HG02642 (cell line): ENCODE data around the gene TYSND1.
A peak's percentile ranks its signal among the peaks of the same experiment; 100 is the strongest.
"Not testable (repeated sequence)": the region's sequence is repeated elsewhere in the genome, so short reads cannot be mapped to it uniquely, and the experiment has no call there.

Experiments used
- ATAC-seq: cut with Tn5 transposase; IDR thresholded peaks from one replicate; pipeline ENCODE4 v1.9.1; 2021; ENCODE audit warnings: mild to moderate bottlenecking; ENCODE audit not compliant: unreplicated experiment, poor library complexity

Gene TYSND1

DNA sequence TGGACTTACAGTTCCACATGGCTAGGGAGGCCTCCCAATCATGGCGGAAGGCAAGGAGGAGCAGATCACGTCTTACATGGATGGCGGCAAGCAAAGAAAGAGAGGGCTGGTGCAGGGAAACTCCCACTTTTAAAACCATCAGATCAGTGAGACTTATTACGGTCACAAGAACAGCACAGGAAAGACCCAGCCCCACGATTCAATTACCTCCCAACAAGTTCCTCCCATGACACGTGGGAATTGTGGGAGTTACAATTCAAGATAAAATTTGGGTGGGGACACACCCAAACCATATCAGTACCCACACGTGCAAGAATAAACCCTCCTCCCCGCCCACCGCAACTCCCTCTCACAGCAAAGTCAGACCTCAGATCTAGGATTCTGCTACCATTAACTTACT, 9.4 kb downstream of the TYSND1 start:
- no peak for ATAC-seq

GRCh38 chr10:70135684-70136083, 10.8 kb downstream of the TYSND1 start:
- no peak for ATAC-seq

GRCh38 chr10:70135046-70135445, 11.5 kb downstream of the TYSND1 start:
- no peak for ATAC-seq

- ATAC-seq: peak; percentile 81
Observed at GRCh38 chr10:70132098-70133029, 14.1 kb downstream of the TYSND1 start, which contains the start of gene AIFM2. Gene AIFM2 (minus strand): TSS chr10:70132825. CDS start chr10:70124084, 8,741 bp downstream.

- ATAC-seq: no peak
Observed at GRCh38 chr10:70131560-70131937, 15.0 kb downstream of the TYSND1 start.

DNA sequence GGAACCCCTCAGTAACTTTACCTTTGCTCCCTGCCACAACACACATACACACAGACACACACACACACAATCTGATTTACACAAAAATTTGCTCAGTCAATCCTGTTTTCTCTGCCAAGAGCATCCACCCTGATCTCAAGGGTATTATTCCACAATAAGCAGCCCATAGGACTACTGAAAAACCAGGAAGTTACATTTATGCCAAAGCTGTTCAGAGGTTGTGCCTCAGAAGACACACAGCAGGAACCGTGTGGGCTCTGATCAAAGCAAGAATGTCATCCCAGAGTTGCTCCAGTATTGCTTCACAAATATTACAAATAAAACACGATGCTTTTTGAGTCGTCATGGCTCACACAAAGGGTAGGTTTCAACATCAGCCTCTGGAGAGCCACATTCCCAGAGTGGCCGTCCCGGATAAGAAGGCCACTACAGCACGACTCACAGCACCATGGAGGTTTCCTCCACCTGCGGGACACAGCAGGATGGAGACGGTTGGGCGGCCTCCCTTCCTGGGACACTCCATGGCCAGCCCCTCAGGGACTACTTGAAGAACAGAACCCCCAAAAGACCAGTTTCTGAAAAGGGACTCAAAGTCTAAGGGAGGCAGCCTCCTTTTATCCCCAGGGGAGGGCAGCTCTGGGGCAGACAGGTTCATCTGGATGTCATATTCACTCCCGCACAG, 15.5 kb downstream of the TYSND1 start:
- no peak for ATAC-seq

DNA sequence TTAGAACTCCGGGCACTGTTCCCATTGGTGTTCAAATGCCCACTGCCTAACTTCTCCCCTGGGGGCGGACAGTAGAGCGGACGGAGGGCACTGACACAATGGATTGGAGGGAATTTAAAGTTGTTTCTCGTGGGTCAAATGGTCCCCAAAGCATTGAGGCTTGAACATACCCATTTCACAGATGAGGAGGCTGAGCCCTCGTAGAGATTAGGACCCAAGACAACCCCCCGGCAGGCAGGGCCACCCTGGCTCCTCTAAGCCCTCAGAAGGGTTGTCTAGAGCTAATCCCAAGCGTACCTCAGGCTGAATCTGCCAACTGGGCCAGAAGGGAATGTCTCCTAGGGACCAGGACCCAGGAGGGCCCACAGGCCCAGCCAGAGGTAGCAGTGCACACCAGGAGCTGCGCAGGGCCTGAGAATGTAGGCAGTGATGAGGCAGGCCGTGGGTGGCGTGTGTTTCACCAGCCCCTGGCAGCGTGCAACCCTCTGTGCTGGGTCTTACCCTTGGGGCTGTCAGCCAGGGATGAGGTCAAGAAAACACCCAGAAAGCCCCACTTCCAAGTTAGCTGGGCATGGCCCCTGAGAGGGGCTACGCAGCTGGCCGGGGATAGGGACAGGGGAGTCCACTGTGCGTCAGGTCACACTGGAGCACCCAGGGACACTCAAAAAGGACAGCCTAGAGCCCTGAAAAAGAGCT, 19.7 kb downstream of the TYSND1 start:
- ATAC-seq: no peak

- no peak for ATAC-seq
Observed at GRCh38 chr10:70125918-70126552, 20.5 kb downstream of the TYSND1 start.

- no peak for ATAC-seq
Observed at GRCh38 chr10:70124918-70125317, 21.6 kb downstream of the TYSND1 start.

GRCh38 chr10:70124415-70124814, 22.1 kb downstream of the TYSND1 start:
- ATAC-seq: no peak

- ATAC-seq: no peak
Observed at GRCh38 chr10:70123817-70124216, 22.7 kb downstream of the TYSND1 start.

GRCh38 chr10:70123166-70123565, 23.3 kb downstream of the TYSND1 start:
- not testable (repeated sequence) for ATAC-seq

DNA sequence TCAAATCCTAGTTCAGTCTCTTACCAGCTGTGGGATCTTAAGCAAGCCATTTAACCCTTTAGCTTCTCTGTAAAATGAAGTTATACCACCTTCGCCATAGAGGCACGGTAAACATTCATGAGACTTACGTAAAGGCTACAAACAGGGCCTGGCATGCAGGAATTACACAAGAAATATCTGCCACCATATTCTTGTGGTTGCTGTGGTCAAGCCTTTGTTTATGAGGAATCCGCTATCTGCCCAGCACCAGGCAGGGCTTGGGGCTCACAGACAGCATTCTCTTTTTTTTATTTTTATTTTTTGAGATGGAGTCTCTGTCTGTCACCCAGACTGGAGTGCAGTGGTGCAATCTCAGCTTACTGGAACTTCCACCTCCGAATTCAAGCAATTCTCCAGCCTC, 23.8 kb downstream of the TYSND1 start:
- ATAC-seq: no peak

GRCh38 chr10:70121281-70121949, 25.1 kb downstream of the TYSND1 start:
- ATAC-seq: no peak

DNA sequence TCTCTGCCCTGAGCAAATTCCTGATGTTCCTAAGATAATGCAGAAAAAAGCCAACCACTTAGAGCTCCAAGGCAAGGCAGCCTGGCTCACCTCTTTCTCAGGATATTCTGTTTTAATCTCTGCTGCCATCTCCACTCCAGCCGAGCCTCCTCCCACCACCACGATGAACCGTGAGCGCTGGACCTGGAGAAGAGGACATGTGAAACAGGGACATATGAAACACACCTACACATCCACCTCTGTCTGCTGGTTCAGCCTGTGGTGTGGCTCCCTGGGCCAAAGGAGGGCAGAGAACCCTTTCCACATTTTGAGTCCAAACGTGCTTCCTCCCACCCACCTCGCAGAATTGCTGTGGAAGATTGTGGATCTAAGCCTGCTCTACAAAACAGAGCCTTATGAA, 26.1 kb downstream of the TYSND1 start:
- ATAC-seq: no peak

- no peak for ATAC-seq
Observed at GRCh38 chr10:70119623-70120022, 26.9 kb downstream of the TYSND1 start.

DNA sequence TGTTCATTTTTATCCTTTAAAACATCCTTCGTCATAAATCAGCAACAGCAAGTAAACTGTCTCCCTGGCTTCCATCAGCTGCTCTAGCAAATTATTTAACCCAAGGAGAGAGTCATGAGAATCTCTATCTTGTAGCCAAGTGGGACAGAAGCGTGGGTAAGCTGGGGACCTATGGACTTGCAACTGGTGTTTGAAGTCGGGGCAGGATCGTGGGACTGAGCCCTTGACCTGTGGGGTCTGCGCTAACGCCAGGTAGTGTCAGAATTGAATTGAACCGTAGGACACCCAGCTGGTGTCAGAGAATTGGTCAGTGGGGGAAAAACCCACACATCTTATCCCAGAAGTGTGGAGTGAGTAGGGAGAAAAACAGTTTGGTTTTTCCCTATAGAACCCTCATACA, 27.3 kb downstream of the TYSND1 start:
- no peak for ATAC-seq

DNA sequence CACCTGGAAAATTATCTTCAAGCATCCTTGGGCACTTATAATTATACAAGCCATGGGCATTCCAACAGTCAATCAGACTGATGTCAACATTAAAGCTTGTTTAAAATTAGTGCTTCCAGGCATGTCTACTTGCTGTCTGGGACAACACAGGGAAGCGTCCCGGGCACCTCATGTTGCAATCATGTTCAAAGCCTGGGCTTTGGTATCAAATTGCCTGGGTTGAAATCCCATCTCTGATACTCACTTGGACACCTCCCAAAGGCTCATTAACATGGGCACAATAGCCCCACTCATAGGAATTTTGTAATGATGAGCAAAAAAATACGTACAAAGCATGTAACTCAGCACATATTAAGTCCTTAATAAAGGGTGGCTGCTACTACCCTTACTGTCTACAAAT, 28.3 kb downstream of the TYSND1 start:
- no peak for ATAC-seq

DNA sequence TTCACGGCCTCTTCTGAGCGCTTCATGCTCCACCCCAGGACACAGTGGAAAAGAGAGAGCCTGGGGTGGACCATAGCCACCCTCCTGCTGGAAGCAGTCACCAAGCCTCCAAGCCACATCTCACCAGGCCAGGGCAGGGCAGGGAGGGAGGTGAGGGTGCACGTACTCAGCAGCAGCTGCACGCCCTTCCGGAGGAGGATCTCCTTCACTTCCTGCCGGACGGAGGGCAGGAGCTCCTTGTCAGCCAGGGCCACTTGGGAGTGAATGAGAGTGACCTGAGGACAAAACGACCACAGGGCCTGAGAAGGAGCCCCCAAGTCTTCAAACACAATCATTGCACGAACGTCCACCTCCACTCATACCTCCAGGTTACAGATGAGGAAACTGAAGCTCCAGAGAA, 28.9 kb downstream of the TYSND1 start:
- ATAC-seq: no peak
